Neural cell (in vitro differentiated cells): ENCODE data around the gene IMMP2L.

Experiments used
- EP300 ChIP-seq: fragments of 450-650 bp; conservative IDR thresholded peaks from 2 replicates; pipeline ENCODE4 v1.6.1; 2014; ENCODE audit warnings: antibody characterized with exemption, mild to moderate bottlenecking, moderate library complexity; ENCODE audit not compliant: poor library complexity, severe bottlenecking
- EZH2 ChIP-seq: fragments of 200-600, 300-800 bp; shearing (Covaris generic), sonication (generic); IDR thresholded peaks from 2 replicates; pipeline ENCODE4 v1.6.1; 2014; ENCODE audit warnings: antibody characterized with exemption, low read length, borderline replicate concordance, mild to moderate bottlenecking; ENCODE audit not compliant: insufficient read depth, poor library complexity, severe bottlenecking
- MXI1 ChIP-seq: fragments of 450-650 bp; conservative IDR thresholded peaks from 2 replicates; pipeline ENCODE4 v1.6.1; 2014; ENCODE audit warnings: antibody characterized with exemption, mild to moderate bottlenecking; ENCODE audit not compliant: poor library complexity, severe bottlenecking
- POLR2AphosphoS5 ChIP-seq: IDR thresholded peaks from 2 replicates; pipeline ENCODE4 v1.6.1; 2012
- RAD21 ChIP-seq: fragments of 450-650 bp; conservative IDR thresholded peaks from 2 replicates; pipeline ENCODE4 v1.6.1; 2014; ENCODE audit warnings: antibody characterized with exemption, mild to moderate bottlenecking, moderate library complexity
- SMC3 ChIP-seq: fragments of 450-650 bp; conservative IDR thresholded peaks from 2 replicates; pipeline ENCODE4 v1.6.1; 2014; ENCODE audit warnings: antibody characterized with exemption, mild to moderate bottlenecking, moderate library complexity; ENCODE audit not compliant: poor library complexity
- TAF1 ChIP-seq: IDR thresholded peaks from 2 replicates; pipeline ENCODE4 v1.6.1; 2012; ENCODE audit warnings: low read depth
- TF ChIP-seq, protein P1 (sequence below): fragments of 450-650 bp; IDR thresholded peaks from 2 replicates; pipeline ENCODE4 v1.5.1; 2014; ENCODE audit warnings: antibody characterized with exemption, mild to moderate bottlenecking, moderate library complexity; ENCODE audit not compliant: poor library complexity, severe bottlenecking
- TF ChIP-seq, protein P2 (sequence below): IDR thresholded peaks from 2 replicates; pipeline ENCODE4 v1.6.1; 2012; ENCODE audit warnings: borderline replicate concordance

DNA sequence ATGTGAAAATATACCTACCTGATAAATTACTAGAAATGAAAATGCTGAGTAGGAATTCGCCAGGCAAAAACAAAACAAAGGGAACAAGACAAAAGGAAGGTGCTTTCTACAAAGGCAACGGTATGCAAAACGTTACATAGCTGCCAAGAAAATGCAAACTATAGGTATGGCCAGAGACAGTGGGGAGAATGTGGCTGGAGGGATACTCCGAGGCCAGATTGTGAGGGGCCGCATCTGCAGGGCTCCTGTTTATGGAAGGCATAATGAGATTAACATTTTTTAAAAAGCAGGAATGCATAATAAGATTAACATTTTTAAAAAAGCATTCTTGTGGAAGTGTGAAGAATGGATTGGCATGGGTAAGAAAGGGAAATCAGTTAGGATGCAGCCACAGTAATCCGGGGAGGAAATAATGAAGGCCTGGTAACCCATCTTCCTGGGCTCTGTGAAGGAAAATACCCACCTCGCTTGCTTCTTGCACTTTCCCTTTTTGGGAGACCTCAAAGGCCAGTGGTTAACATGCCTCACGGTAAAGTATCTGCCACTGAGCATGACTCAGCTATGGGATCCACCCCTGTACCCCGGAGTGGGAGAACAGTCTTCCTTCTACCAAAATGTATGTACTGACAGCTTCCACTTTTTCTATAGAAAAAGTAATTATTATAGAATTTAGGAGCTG is 617.2 kb downstream of the IMMP2L start:
- no peak for TF ChIP-seq POLR2AphosphoS5
- TF ChIP-seq RAD21: no peak
- TF ChIP-seq EZH2: no peak
- TF ChIP-seq EP300: no peak
- TF ChIP-seq, protein P1, sequence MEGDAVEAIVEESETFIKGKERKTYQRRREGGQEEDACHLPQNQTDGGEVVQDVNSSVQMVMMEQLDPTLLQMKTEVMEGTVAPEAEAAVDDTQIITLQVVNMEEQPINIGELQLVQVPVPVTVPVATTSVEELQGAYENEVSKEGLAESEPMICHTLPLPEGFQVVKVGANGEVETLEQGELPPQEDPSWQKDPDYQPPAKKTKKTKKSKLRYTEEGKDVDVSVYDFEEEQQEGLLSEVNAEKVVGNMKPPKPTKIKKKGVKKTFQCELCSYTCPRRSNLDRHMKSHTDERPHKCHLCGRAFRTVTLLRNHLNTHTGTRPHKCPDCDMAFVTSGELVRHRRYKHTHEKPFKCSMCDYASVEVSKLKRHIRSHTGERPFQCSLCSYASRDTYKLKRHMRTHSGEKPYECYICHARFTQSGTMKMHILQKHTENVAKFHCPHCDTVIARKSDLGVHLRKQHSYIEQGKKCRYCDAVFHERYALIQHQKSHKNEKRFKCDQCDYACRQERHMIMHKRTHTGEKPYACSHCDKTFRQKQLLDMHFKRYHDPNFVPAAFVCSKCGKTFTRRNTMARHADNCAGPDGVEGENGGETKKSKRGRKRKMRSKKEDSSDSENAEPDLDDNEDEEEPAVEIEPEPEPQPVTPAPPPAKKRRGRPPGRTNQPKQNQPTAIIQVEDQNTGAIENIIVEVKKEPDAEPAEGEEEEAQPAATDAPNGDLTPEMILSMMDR: no peak
- TF ChIP-seq, protein P2, sequence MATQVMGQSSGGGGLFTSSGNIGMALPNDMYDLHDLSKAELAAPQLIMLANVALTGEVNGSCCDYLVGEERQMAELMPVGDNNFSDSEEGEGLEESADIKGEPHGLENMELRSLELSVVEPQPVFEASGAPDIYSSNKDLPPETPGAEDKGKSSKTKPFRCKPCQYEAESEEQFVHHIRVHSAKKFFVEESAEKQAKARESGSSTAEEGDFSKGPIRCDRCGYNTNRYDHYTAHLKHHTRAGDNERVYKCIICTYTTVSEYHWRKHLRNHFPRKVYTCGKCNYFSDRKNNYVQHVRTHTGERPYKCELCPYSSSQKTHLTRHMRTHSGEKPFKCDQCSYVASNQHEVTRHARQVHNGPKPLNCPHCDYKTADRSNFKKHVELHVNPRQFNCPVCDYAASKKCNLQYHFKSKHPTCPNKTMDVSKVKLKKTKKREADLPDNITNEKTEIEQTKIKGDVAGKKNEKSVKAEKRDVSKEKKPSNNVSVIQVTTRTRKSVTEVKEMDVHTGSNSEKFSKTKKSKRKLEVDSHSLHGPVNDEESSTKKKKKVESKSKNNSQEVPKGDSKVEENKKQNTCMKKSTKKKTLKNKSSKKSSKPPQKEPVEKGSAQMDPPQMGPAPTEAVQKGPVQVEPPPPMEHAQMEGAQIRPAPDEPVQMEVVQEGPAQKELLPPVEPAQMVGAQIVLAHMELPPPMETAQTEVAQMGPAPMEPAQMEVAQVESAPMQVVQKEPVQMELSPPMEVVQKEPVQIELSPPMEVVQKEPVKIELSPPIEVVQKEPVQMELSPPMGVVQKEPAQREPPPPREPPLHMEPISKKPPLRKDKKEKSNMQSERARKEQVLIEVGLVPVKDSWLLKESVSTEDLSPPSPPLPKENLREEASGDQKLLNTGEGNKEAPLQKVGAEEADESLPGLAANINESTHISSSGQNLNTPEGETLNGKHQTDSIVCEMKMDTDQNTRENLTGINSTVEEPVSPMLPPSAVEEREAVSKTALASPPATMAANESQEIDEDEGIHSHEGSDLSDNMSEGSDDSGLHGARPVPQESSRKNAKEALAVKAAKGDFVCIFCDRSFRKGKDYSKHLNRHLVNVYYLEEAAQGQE: no peak
- no peak for TF ChIP-seq TAF1
- TF ChIP-seq MXI1: no peak
- TF ChIP-seq SMC3: no peak
